WTC11 (cell line): Measurements from ENCODE around the gene SHPK. TPM values are rescaled to one million over a fixed set of nuclear protein-coding genes. Genes with fewer than 3 reads are reported as not detected.

Source experiments
- ATAC-seq: fragments of 200-7000 bp; cut with Tn5 transposase; 2 replicates; pipeline ENCODE4 v1.10.0; 2021; ENCODE audit warnings: mild to moderate bottlenecking, moderate library complexity
- CTCF ChIA-PET: fragments of 300-600 bp; sonication (Branson Sonifier 250); formaldehyde crosslinking; loops from one replicate; lab custom pipeline; 2021; ENCODE audit warnings: antibody characterized with exemption; lab: Charles Lee
- POLR2A ChIA-PET: fragments of 350-600 bp; sonication (Branson Sonifier 250); formaldehyde crosslinking; loops from one replicate; lab custom pipeline; 2021; ENCODE audit warnings: antibody characterized with exemption; lab: Charles Lee
- DNase-seq: peaks from one replicate; pipeline ENCODE4 v3.0.0; 2021; ENCODE audit warnings: low spot score
- H3K27ac Mint-ChIP-seq: 2 replicates; pipeline ENCODE4 v1.8.0; 2021; ENCODE audit warnings: mixed read lengths
- H3K27me3 Mint-ChIP-seq: 2 replicates; pipeline ENCODE4 v1.8.0; 2021; ENCODE audit warnings: low read depth, mild to moderate bottlenecking, moderate library complexity, mixed read lengths
- H3K36me3 Mint-ChIP-seq: 2 replicates; pipeline ENCODE4 v1.8.0; 2021; ENCODE audit warnings: mixed read lengths
- H3K4me1 Mint-ChIP-seq: 2 replicates; pipeline ENCODE4 v1.8.0; 2022; ENCODE audit warnings: mixed read lengths
- H3K4me3 Mint-ChIP-seq: 2 replicates; pipeline ENCODE4 v1.8.0; 2021; ENCODE audit warnings: mild to moderate bottlenecking, moderate library complexity, mixed read lengths
- H3K9me3 Mint-ChIP-seq: 2 replicates; pipeline ENCODE4 v1.8.0; 2021; ENCODE audit warnings: mixed read lengths
- ATF1 ChIP-seq: sonication (generic); formaldehyde crosslinking; IDR thresholded peaks from 2 replicates; pipeline ENCODE4 v1.8.1; 2023; ENCODE audit warnings: mild to moderate bottlenecking, moderate library complexity, missing genetic modification reagents
- CREB1 ChIP-seq: sonication (generic); formaldehyde crosslinking; IDR thresholded peaks from 2 replicates; pipeline ENCODE4 v1.8.0; 2023; ENCODE audit warnings: mild to moderate bottlenecking, missing genetic modification reagents
- CREM ChIP-seq: sonication (generic); formaldehyde crosslinking; IDR thresholded peaks from 2 replicates; pipeline ENCODE4 v1.8.1; 2022; ENCODE audit warnings: mild to moderate bottlenecking, missing genetic modification reagents, moderate library complexity
- ETV6 ChIP-seq: sonication (generic); formaldehyde crosslinking; IDR thresholded peaks from 2 replicates; pipeline ENCODE4 v1.8.1; 2022; ENCODE audit warnings: mild to moderate bottlenecking, missing genetic modification reagents
- FOXJ3 ChIP-seq: sonication (generic); formaldehyde crosslinking; IDR thresholded peaks from 2 replicates; pipeline ENCODE4 v1.9.0; 2021; ENCODE audit warnings: missing genetic modification reagents, mild to moderate bottlenecking, borderline replicate concordance
- FOXK1 ChIP-seq: sonication (generic); formaldehyde crosslinking; IDR thresholded peaks from 2 replicates; pipeline ENCODE4 v1.8.0; 2022; ENCODE audit warnings: mild to moderate bottlenecking, moderate library complexity, missing genetic modification reagents
- GRHL2 ChIP-seq: fragments of 250-450 bp; sonication (Bioruptor Pico); IDR thresholded peaks from 2 replicates; pipeline ENCODE4 v1.8.0; 2022; ENCODE audit warnings: mild to moderate bottlenecking, moderate library complexity; ENCODE audit not compliant: insufficient replicate concordance, severe bottlenecking
- GTF2I ChIP-seq: fragments of 250-450 bp; sonication (Bioruptor Pico); conservative IDR thresholded peaks from 2 replicates; pipeline ENCODE4 v1.4.0; 2021; ENCODE audit warnings: mild to moderate bottlenecking
- HMGA2 ChIP-seq: fragments of 250-450 bp; sonication (Bioruptor Pico); IDR thresholded peaks from 2 replicates; pipeline ENCODE4 v1.4.0; 2021; ENCODE audit warnings: mild to moderate bottlenecking, moderate library complexity
- NFYB ChIP-seq: sonication (generic); formaldehyde crosslinking; conservative IDR thresholded peaks from 2 replicates; pipeline ENCODE4 v1.8.0; 2022; ENCODE audit warnings: low read depth, missing genetic modification reagents
- ZBTB21 ChIP-seq: sonication (generic); formaldehyde crosslinking; IDR thresholded peaks from 2 replicates; pipeline ENCODE4 v1.8.1; 2023; ENCODE audit warnings: mild to moderate bottlenecking, missing genetic modification reagents, borderline replicate concordance
- ZNF121 ChIP-seq: sonication (generic); formaldehyde crosslinking; IDR thresholded peaks from 2 replicates; pipeline ENCODE4 v1.8.0; 2023; ENCODE audit warnings: missing genetic modification reagents
- ZNF219 ChIP-seq: sonication (generic); formaldehyde crosslinking; IDR thresholded peaks from 2 replicates; pipeline ENCODE4 v1.8.0; 2023; ENCODE audit warnings: missing genetic modification reagents, mild to moderate bottlenecking, borderline replicate concordance
- ZNF416 ChIP-seq: fragments of 250-450 bp; sonication (Bioruptor Pico); IDR thresholded peaks from 2 replicates; pipeline ENCODE4 v1.9.0; 2021; ENCODE audit warnings: mild to moderate bottlenecking, inconsistent platforms
- ZNF671 ChIP-seq: fragments of 250-450 bp; sonication (Bioruptor Pico); IDR thresholded peaks from 2 replicates; pipeline ENCODE4 v1.8.0; 2021; ENCODE audit warnings: mild to moderate bottlenecking
- total RNA-seq: library from RNA; stranded (reverse); gene quantifications from 3 replicates; pipeline ENCODE4 v1.2.3, GENCODE V29; 2021
- TF ChIP-seq, protein P1 (sequence below): sonication (generic); formaldehyde crosslinking; IDR thresholded peaks from 2 replicates; pipeline ENCODE4 v1.8.0; 2022; ENCODE audit warnings: mild to moderate bottlenecking, missing genetic modification reagents
- TF ChIP-seq, protein P2 (sequence below): fragments of 250-450 bp; sonication (Bioruptor Pico); IDR thresholded peaks from 2 replicates; pipeline ENCODE4 v1.9.0; 2021; ENCODE audit warnings: mild to moderate bottlenecking
- TF ChIP-seq, protein P3 (sequence below): sonication (generic); formaldehyde crosslinking; IDR thresholded peaks from 2 replicates; pipeline ENCODE4 v1.8.0; 2022; ENCODE audit warnings: missing genetic modification reagents
- TF ChIP-seq, protein P4 (sequence below): fragments of 250-450 bp; sonication (Bioruptor Pico); IDR thresholded peaks from 2 replicates; pipeline ENCODE4 v1.9.0; 2021; ENCODE audit warnings: mild to moderate bottlenecking
- TF ChIP-seq, protein P5 (sequence below): sonication (generic); formaldehyde crosslinking; IDR thresholded peaks from 2 replicates; pipeline ENCODE4 v1.8.1; 2023; ENCODE audit warnings: mild to moderate bottlenecking, moderate library complexity, missing genetic modification reagents

Gene SHPK
- total RNA-seq, 1 experiment from 2014 or later = 29.2 TPM

DNA sequence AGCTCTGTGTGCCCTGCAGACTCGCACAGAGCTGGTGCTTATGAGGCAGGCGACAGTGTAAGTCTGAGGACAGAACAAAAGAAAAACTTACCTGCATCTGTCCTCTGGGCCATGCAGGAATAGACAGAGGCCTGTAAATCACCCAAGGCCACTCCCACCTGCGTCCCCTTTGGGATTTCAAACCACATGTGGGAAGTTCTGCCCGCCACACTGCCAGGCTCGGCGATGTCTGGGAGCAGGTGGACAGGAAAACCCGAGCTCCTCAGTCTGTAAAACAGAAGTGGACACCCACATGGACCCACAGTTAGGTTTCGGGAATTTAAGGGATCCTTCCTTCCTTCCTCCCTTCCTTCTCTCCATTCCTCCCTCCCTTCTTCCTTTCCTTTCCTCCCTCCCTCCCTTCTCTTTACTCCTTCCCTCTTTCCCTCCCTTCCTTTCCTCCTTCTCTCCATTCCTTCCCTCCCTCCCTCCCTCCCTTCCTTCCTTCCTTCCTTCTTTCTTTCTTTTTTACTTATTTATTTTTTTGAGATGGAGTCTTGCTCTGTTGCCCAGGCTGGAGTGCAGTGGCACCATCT lies 14.8 kb downstream of the SHPK start:
- Mint-ChIP-seq H3K9me3 (no peaks in the 10 kb centered on the region), H3K27me3 (no peaks in the 10 kb centered on the region), H3K4me1 (no peaks in the 10 kb centered on the region), H3K27ac (no peak overlapping the region), H3K36me3 (peaks cover 68% of the 10 kb centered on the region), H3K4me3 (no peak overlapping the region)
- ChIA-PET POLR2A (no interaction called here), CTCF (interaction anchor here (1.4 kb wide), 1 partner anchor 61 kb away, joined by 3 read pairs; no protein-coding TSS in a partner anchor)
- DNase-seq (no peak), ATAC-seq (no peak)
- no peak for TF ChIP-seq CREB1 (CRISPR knock-in tag)
- TF ChIP-seq GRHL2 (CRISPR knock-in tag) = no peak
- no peak for TF ChIP-seq ZNF671
- no peak for TF ChIP-seq ZNF121 (CRISPR knock-in tag)
- no peak for TF ChIP-seq HMGA2 (CRISPR knock-in tag)
- no peak for TF ChIP-seq ETV6 (CRISPR knock-in tag)
- TF ChIP-seq, protein P1, sequence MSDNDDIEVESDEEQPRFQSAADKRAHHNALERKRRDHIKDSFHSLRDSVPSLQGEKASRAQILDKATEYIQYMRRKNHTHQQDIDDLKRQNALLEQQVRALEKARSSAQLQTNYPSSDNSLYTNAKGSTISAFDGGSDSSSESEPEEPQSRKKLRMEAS = no peak
- TF ChIP-seq GTF2I (CRISPR knock-in tag) = no peak
- no peak for TF ChIP-seq ZBTB21 (CRISPR knock-in tag)
- TF ChIP-seq ATF1 (CRISPR knock-in tag) = no peak
- TF ChIP-seq FOXJ3 (CRISPR knock-in tag) = no peak
- TF ChIP-seq ZNF219 = no peak
- TF ChIP-seq NFYB (CRISPR knock-in tag) = no peak
- TF ChIP-seq, protein P2, sequence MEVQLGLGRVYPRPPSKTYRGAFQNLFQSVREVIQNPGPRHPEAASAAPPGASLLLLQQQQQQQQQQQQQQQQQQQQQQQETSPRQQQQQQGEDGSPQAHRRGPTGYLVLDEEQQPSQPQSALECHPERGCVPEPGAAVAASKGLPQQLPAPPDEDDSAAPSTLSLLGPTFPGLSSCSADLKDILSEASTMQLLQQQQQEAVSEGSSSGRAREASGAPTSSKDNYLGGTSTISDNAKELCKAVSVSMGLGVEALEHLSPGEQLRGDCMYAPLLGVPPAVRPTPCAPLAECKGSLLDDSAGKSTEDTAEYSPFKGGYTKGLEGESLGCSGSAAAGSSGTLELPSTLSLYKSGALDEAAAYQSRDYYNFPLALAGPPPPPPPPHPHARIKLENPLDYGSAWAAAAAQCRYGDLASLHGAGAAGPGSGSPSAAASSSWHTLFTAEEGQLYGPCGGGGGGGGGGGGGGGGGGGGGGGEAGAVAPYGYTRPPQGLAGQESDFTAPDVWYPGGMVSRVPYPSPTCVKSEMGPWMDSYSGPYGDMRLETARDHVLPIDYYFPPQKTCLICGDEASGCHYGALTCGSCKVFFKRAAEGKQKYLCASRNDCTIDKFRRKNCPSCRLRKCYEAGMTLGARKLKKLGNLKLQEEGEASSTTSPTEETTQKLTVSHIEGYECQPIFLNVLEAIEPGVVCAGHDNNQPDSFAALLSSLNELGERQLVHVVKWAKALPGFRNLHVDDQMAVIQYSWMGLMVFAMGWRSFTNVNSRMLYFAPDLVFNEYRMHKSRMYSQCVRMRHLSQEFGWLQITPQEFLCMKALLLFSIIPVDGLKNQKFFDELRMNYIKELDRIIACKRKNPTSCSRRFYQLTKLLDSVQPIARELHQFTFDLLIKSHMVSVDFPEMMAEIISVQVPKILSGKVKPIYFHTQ (CRISPR knock-in tag) = no peak
- TF ChIP-seq FOXK1 (CRISPR knock-in tag) = no peak
- no peak for TF ChIP-seq ZNF416
- TF ChIP-seq, protein P3, sequence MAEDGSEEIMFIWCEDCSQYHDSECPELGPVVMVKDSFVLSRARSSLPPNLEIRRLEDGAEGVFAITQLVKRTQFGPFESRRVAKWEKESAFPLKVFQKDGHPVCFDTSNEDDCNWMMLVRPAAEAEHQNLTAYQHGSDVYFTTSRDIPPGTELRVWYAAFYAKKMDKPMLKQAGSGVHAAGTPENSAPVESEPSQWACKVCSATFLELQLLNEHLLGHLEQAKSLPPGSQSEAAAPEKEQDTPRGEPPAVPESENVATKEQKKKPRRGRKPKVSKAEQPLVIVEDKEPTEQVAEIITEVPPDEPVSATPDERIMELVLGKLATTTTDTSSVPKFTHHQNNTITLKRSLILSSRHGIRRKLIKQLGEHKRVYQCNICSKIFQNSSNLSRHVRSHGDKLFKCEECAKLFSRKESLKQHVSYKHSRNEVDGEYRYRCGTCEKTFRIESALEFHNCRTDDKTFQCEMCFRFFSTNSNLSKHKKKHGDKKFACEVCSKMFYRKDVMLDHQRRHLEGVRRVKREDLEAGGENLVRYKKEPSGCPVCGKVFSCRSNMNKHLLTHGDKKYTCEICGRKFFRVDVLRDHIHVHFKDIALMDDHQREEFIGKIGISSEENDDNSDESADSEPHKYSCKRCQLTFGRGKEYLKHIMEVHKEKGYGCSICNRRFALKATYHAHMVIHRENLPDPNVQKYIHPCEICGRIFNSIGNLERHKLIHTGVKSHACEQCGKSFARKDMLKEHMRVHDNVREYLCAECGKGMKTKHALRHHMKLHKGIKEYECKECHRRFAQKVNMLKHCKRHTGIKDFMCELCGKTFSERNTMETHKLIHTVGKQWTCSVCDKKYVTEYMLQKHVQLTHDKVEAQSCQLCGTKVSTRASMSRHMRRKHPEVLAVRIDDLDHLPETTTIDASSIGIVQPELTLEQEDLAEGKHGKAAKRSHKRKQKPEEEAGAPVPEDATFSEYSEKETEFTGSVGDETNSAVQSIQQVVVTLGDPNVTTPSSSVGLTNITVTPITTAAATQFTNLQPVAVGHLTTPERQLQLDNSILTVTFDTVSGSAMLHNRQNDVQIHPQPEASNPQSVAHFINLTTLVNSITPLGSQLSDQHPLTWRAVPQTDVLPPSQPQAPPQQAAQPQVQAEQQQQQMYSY (CRISPR knock-in tag) = no peak
- no peak for TF ChIP-seq CREM (CRISPR knock-in tag)
- TF ChIP-seq, protein P4, sequence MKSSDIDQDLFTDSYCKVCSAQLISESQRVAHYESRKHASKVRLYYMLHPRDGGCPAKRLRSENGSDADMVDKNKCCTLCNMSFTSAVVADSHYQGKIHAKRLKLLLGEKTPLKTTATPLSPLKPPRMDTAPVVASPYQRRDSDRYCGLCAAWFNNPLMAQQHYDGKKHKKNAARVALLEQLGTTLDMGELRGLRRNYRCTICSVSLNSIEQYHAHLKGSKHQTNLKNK = no peak
- TF ChIP-seq, protein P5, sequence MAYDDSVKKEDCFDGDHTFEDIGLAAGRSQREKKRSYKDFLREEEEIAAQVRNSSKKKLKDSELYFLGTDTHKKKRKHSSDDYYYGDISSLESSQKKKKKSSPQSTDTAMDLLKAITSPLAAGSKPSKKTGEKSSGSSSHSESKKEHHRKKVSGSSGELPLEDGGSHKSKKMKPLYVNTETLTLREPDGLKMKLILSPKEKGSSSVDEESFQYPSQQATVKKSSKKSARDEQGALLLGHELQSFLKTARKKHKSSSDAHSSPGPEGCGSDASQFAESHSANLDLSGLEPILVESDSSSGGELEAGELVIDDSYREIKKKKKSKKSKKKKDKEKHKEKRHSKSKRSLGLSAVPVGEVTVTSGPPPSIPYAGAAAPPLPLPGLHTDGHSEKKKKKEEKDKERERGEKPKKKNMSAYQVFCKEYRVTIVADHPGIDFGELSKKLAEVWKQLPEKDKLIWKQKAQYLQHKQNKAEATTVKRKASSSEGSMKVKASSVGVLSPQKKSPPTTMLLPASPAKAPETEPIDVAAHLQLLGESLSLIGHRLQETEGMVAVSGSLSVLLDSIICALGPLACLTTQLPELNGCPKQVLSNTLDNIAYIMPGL (CRISPR knock-in tag) = no peak
